ENCODE data around the gene ARID1A. TPM values are rescaled to one million over a fixed set of nuclear protein-coding genes. Genes with fewer than 3 reads are reported as not detected.
"Not testable (repeated sequence)": the region's sequence is repeated elsewhere in the genome, so short reads cannot be mapped to it uniquely, and the experiment has no call there.

Gene ARID1A
- polyA plus RNA-seq, 3 donors from 2014 or later: 7.1 to 34.6 (median 16.0) TPM

- peaks cover 30 to 37% of the 10 kb centered on the region in 2 donors for H3K4me1 Mint-ChIP-seq
- H3K4me3 Mint-ChIP-seq: no peak overlapping the region
- H3K36me3 Mint-ChIP-seq: peaks cover 21 to 43% (median 35%) of the 10 kb centered on the region in 3 donors
- no peak for DNase-seq
- peaks cover 0 to 6% (median 2%) of the 10 kb centered on the region in 3 donors for H3K27me3 Mint-ChIP-seq (ENCODE audit: low read depth in 3 of 3)
- H3K27ac Mint-ChIP-seq: peak overlapping the region in 2 of 6 donors; percentile 3 to 35
- H3K9me3 Mint-ChIP-seq: no peaks in the 10 kb centered on the region
Measured at GRCh38 chr1:26794391-26794790, 98.6 kb downstream of the ARID1A start.

- H3K4me1 Mint-ChIP-seq: peaks cover 42 to 43% of the 10 kb centered on the region in 2 donors
- no peaks in the 10 kb centered on the region for H3K9me3 Mint-ChIP-seq
- H3K4me3 Mint-ChIP-seq: no peak overlapping the region
- peak overlapping the region in 4 of 6 donors; percentile 56 to 83 (median 67) for H3K27ac Mint-ChIP-seq
- DNase-seq: no peak
- peaks cover 19 to 37% (median 32%) of the 10 kb centered on the region in 3 donors for H3K36me3 Mint-ChIP-seq
- H3K27me3 Mint-ChIP-seq (ENCODE audit: low read depth in 3 of 3): peaks cover 0 to 10% (median 2%) of the 10 kb centered on the region in 3 donors
Measured at GRCh38 chr1:26797627-26798026, 101.8 kb downstream of the ARID1A start.

GRCh38 chr1:26799479-26800142, 103.8 kb downstream of the ARID1A start:
- Mint-ChIP-seq H3K4me1 (peaks cover 39% of the 10 kb centered on the region in 2 donors), H3K9me3 (no peaks in the 10 kb centered on the region), H3K27me3 (ENCODE audit: low read depth in 3 of 3) (peaks cover 0 to 8% (median 2%) of the 10 kb centered on the region in 3 donors), H3K36me3 (peaks cover 9 to 24% (median 17%) of the 10 kb centered on the region in 3 donors), H3K4me3 (peak overlapping the region; percentile 72 to 87 (median 79)), H3K27ac (peak overlapping the region; percentile 91 to 99 (median 96))
- DNase-seq: no peak

GRCh38 chr1:26803932-26804331, 108.1 kb downstream of the ARID1A start:
- H3K27ac Mint-ChIP-seq; H3K36me3 Mint-ChIP-seq; H3K27me3 Mint-ChIP-seq (ENCODE audit: low read depth in 3 of 3): not testable (repeated sequence)

GRCh38 chr1:26810105-26810504, 114.3 kb downstream of the ARID1A start:
- H3K27ac Mint-ChIP-seq: peak overlapping the region; percentile 54 to 93 (median 79)
- H3K36me3 Mint-ChIP-seq; H3K27me3 Mint-ChIP-seq (ENCODE audit: low read depth in 3 of 3); H3K9me3 Mint-ChIP-seq: not testable (repeated sequence)
- peaks cover 19 to 21% of the 10 kb centered on the region in 2 donors for H3K4me1 Mint-ChIP-seq
- DNase-seq: peak; percentile 76 to 77 (median 76)
- peak overlapping the region; percentile 48 to 71 (median 68) for H3K4me3 Mint-ChIP-seq

More at GRCh38 chr1:26803932-26804331, 108.1 kb downstream of the ARID1A start:
- peaks cover 37 to 40% of the 10 kb centered on the region in 2 donors for H3K4me1 Mint-ChIP-seq
- not testable (repeated sequence) for H3K9me3 Mint-ChIP-seq, H3K4me3 Mint-ChIP-seq, DNase-seq

GRCh38 chr1:26811057-26811456, 115.2 kb downstream of the ARID1A start:
- H3K9me3 Mint-ChIP-seq: no peaks in the 10 kb centered on the region
- peak overlapping the region; percentile 54 to 93 (median 77) for H3K27ac Mint-ChIP-seq
- DNase-seq: no peak
- H3K36me3 Mint-ChIP-seq: no peaks in the 10 kb centered on the region
- peak overlapping the region; percentile 5 to 69 (median 36) for H3K4me3 Mint-ChIP-seq
- H3K27me3 Mint-ChIP-seq (ENCODE audit: low read depth in 3 of 3): peaks cover 0 to 2% (median 2%) of the 10 kb centered on the region in 3 donors
- peaks cover 18 to 19% of the 10 kb centered on the region in 2 donors for H3K4me1 Mint-ChIP-seq

- Mint-ChIP-seq H3K4me1 (peaks cover 18 to 19% of the 10 kb centered on the region in 2 donors), H3K9me3 (no peaks in the 10 kb centered on the region), H3K36me3 (no peaks in the 10 kb centered on the region), H3K4me3 (no peak overlapping the region), H3K27me3 (ENCODE audit: low read depth in 3 of 3) (peaks cover 0 to 2% (median 2%) of the 10 kb centered on the region in 3 donors), H3K27ac (peak overlapping the region in 5 of 6 donors; percentile 34 to 86 (median 52))
- DNase-seq: no peak
Measured at GRCh38 chr1:26811708-26812107, 115.9 kb downstream of the ARID1A start.

GRCh38 chr1:26814377-26814776, 118.6 kb downstream of the ARID1A start:
- H3K27me3 Mint-ChIP-seq (ENCODE audit: low read depth in 3 of 3): peaks cover 0 to 2% (median 2%) of the 10 kb centered on the region in 3 donors
- no peaks in the 10 kb centered on the region for H3K36me3 Mint-ChIP-seq
- H3K4me1 Mint-ChIP-seq: peaks cover 18 to 19% of the 10 kb centered on the region in 2 donors
- no peak for DNase-seq
- H3K4me3 Mint-ChIP-seq: no peak overlapping the region
- no peak overlapping the region for H3K27ac Mint-ChIP-seq
- no peaks in the 10 kb centered on the region for H3K9me3 Mint-ChIP-seq

- no peaks in the 10 kb centered on the region for H3K9me3 Mint-ChIP-seq
- no peak for DNase-seq
- H3K27ac Mint-ChIP-seq: no peak overlapping the region
- peaks cover 18 to 19% of the 10 kb centered on the region in 2 donors for H3K4me1 Mint-ChIP-seq
- no peak overlapping the region for H3K4me3 Mint-ChIP-seq
- H3K27me3 Mint-ChIP-seq (ENCODE audit: low read depth in 3 of 3): peaks cover 0 to 2% (median 2%) of the 10 kb centered on the region in 3 donors
- H3K36me3 Mint-ChIP-seq: no peaks in the 10 kb centered on the region
Measured at GRCh38 chr1:26814893-26815292, 119.1 kb downstream of the ARID1A start.

GRCh38 chr1:26820784-26821269, 125.0 kb downstream of the ARID1A start:
- H3K27ac Mint-ChIP-seq: peak overlapping the region; percentile 88 to 93 (median 91)
- no peaks in the 10 kb centered on the region for H3K9me3 Mint-ChIP-seq
- peaks cover 17 to 24% of the 10 kb centered on the region in 2 donors for H3K4me1 Mint-ChIP-seq
- DNase-seq: peak; percentile 54 to 56 (median 54)
- H3K36me3 Mint-ChIP-seq: no peaks in the 10 kb centered on the region
- H3K27me3 Mint-ChIP-seq (ENCODE audit: low read depth in 3 of 3): no peaks in the 10 kb centered on the region
- peak overlapping the region; percentile 74 to 83 (median 83) for H3K4me3 Mint-ChIP-seq

GRCh38 chr1:26822737-26823395, 127.1 kb downstream of the ARID1A start:
- Mint-ChIP-seq H3K9me3 (no peaks in the 10 kb centered on the region), H3K36me3 (no peaks in the 10 kb centered on the region), H3K4me1 (peaks cover 31 to 37% of the 10 kb centered on the region in 2 donors), H3K4me3 (no peak overlapping the region), H3K27ac (peak overlapping the region in 5 of 6 donors; percentile 12 to 34 (median 18)), H3K27me3 (ENCODE audit: low read depth in 3 of 3) (peaks cover 0 to 5% (median 3%) of the 10 kb centered on the region in 3 donors)
- DNase-seq: no peak

- no peak for DNase-seq
- H3K4me3 Mint-ChIP-seq: peak overlapping the region in 4 of 5 donors; percentile 13 to 92 (median 36)
- H3K36me3 Mint-ChIP-seq: peaks cover 0 to 3% (median 0%) of the 10 kb centered on the region in 3 donors
- H3K4me1 Mint-ChIP-seq: peaks cover 50 to 56% of the 10 kb centered on the region in 2 donors
- H3K27ac Mint-ChIP-seq: peak overlapping the region; percentile 83 to 98 (median 96)
- no peaks in the 10 kb centered on the region for H3K9me3 Mint-ChIP-seq
- H3K27me3 Mint-ChIP-seq (ENCODE audit: low read depth in 3 of 3): peaks cover 0 to 5% (median 3%) of the 10 kb centered on the region in 3 donors
Measured at GRCh38 chr1:26824731-26825130, 128.9 kb downstream of the ARID1A start.

GRCh38 chr1:26826261-26827105, 130.7 kb downstream of the ARID1A start, which contains the start of gene ZDHHC18:
ZDHHC18 (plus strand) TSS chr1:26826688; CDS start chr1:26826805, 117 bp downstream.
- H3K27me3 Mint-ChIP-seq (ENCODE audit: low read depth in 3 of 3): peaks cover 0 to 5% (median 3%) of the 10 kb centered on the region in 3 donors
- H3K27ac Mint-ChIP-seq: peak within 1 kb of the TSS; percentile 83 to 100 (median 97)
- peak within 1 kb of the TSS; percentile 90 to 96 (median 93) for H3K4me3 Mint-ChIP-seq
- peaks cover 51 to 59% of the 10 kb centered on the region in 2 donors for H3K4me1 Mint-ChIP-seq
- DNase-seq: peak; percentile 78 to 82 (median 79)
- no peaks in the 10 kb centered on the region for H3K9me3 Mint-ChIP-seq
- H3K36me3 Mint-ChIP-seq: peaks cover 0 to 3% (median 3%) of the 10 kb centered on the region in 3 donors

Data from immature natural killer cell (primary cell).